Loucy (cell line): ENCODE measurements around the gene SYP.

Experiments used
- H2AFZ ChIP-seq: fragments of 200-600 bp; sonication (generic); 2 replicates; pipeline ENCODE4 v1.6.0; 2016; ENCODE audit warnings: antibody characterized with exemption, mild to moderate bottlenecking, low read length, moderate library complexity
- H3F3A ChIP-seq: fragments of 200-600 bp; 2 replicates; pipeline ENCODE4 v1.6.0; 2016; ENCODE audit warnings: antibody characterized with exemption, low read depth, mild to moderate bottlenecking
- H3K27me3 ChIP-seq: fragments of 200-600 bp; sonication (generic); 2 replicates; pipeline ENCODE4 v1.6.1; 2014; ENCODE audit warnings: low read length, mild to moderate bottlenecking; ENCODE audit not compliant: insufficient read depth, poor library complexity, severe bottlenecking
- H3K36me3 ChIP-seq: fragments of 200-600 bp; sonication (generic); 2 replicates; pipeline ENCODE4 v1.6.1; 2016; ENCODE audit warnings: low read length; ENCODE audit not compliant: insufficient read depth
- H3K4me1 ChIP-seq: fragments of 200-600 bp; sonication (generic); 2 replicates; pipeline ENCODE4 v1.5.1; 2014; ENCODE audit warnings: low read length, mild to moderate bottlenecking; ENCODE audit not compliant: insufficient read depth, poor library complexity, severe bottlenecking
- H3K4me2 ChIP-seq: fragments of 200-600 bp; sonication (generic); 2 replicates; pipeline ENCODE4 v1.6.0; 2014; ENCODE audit warnings: antibody characterized with exemption, low read length, low read depth, mild to moderate bottlenecking; ENCODE audit not compliant: poor library complexity, severe bottlenecking
- H3K4me3 ChIP-seq: fragments of 200-600 bp; sonication (generic); 2 replicates; pipeline ENCODE4 v1.5.1; 2014; ENCODE audit warnings: low read length, mild to moderate bottlenecking, mixed read lengths; ENCODE audit not compliant: poor library complexity, severe bottlenecking
- H3K79me2 ChIP-seq: fragments of 200-600 bp; sonication (generic); 2 replicates; pipeline ENCODE4 v1.6.1; 2014; ENCODE audit warnings: low read length; ENCODE audit not compliant: insufficient read depth
- H3K9ac ChIP-seq: fragments of 200-600 bp; sonication (generic); 2 replicates; pipeline ENCODE4 v1.6.0; 2014; ENCODE audit warnings: mild to moderate bottlenecking, low read depth, low read length, moderate library complexity; ENCODE audit not compliant: poor library complexity, severe bottlenecking
- H3K9me2 ChIP-seq: fragments of 200-600 bp; sonication (generic); replicated peaks from 2 replicates; pipeline ENCODE4 v1.6.1; 2016; ENCODE audit warnings: low read depth, low read length, mixed read lengths
- H3K9me3 ChIP-seq: fragments of 200-600 bp; sonication (generic); 2 replicates; pipeline ENCODE4 v1.6.1; 2014; ENCODE audit warnings: mild to moderate bottlenecking, antibody characterized with exemption, low read length, low read depth; ENCODE audit not compliant: insufficient read depth
- H4K20me1 ChIP-seq: fragments of 200-600 bp; sonication (generic); 2 replicates; pipeline ENCODE4 v1.6.0; 2014; ENCODE audit warnings: antibody characterized with exemption, low read length, mild to moderate bottlenecking; ENCODE audit not compliant: insufficient read depth, poor library complexity, severe bottlenecking
- CTCF ChIP-seq: fragments of 200-600 bp; sonication (generic); conservative IDR thresholded peaks from 2 replicates; pipeline ENCODE4 v1.5.1; 2014; ENCODE audit warnings: mild to moderate bottlenecking, antibody characterized with exemption, low read length
- EZH2phosphoT487 ChIP-seq: fragments of 200-600 bp; IDR thresholded peaks from 2 replicates; pipeline ENCODE4 v1.6.1; 2018; ENCODE audit warnings: antibody characterized with exemption, mild to moderate bottlenecking, moderate library complexity, borderline replicate concordance

The SYP gene

GRCh38 chrX:49193542-49193964 lies 6.4 kb downstream of the SYP start:
- no peaks in the 10 kb centered on the region for H3K9me2 ChIP-seq
- H3K9ac ChIP-seq: no peak overlapping the region
- TF ChIP-seq CTCF (no peak), EZH2phosphoT487 (no peak)
- H3K4me1 ChIP-seq: peaks cover 7% of the 10 kb centered on the region
- H3F3A ChIP-seq: no peaks in the 10 kb centered on the region
- H3K4me3 ChIP-seq: no peak overlapping the region
- H3K4me2 ChIP-seq: no peak overlapping the region
- no peaks in the 10 kb centered on the region for H4K20me1 ChIP-seq
- no peak overlapping the region for H2AFZ ChIP-seq
- peaks cover 6% of the 10 kb centered on the region for H3K79me2 ChIP-seq
- no peaks in the 10 kb centered on the region for H3K9me3 ChIP-seq
- no peaks in the 10 kb centered on the region for H3K27me3 ChIP-seq
- H3K36me3 ChIP-seq: no peaks in the 10 kb centered on the region

GRCh38 chrX:49192722-49193328 lies 7.2 kb downstream of the SYP start:
- no peaks in the 10 kb centered on the region for H3K9me3 ChIP-seq
- no peaks in the 10 kb centered on the region for H3K36me3 ChIP-seq
- TF ChIP-seq EZH2phosphoT487 (no peak), CTCF (peak; percentile 68)
- H3K4me2 ChIP-seq: no peak overlapping the region
- H3K9ac ChIP-seq: no peak overlapping the region
- peaks cover 7% of the 10 kb centered on the region for H3K4me1 ChIP-seq
- H2AFZ ChIP-seq: no peak overlapping the region
- H3K27me3 ChIP-seq: no peaks in the 10 kb centered on the region
- H3K4me3 ChIP-seq: no peak overlapping the region
- no peaks in the 10 kb centered on the region for H4K20me1 ChIP-seq
- H3K79me2 ChIP-seq: peaks cover 6% of the 10 kb centered on the region
- no peaks in the 10 kb centered on the region for H3K9me2 ChIP-seq
- no peaks in the 10 kb centered on the region for H3F3A ChIP-seq

GRCh38 chrX:49191574-49192011 lies 8.4 kb downstream of the SYP start:
- Histone ChIP-seq H2AFZ (0 out of 2 replicates have a peak overlapping the region, but pooled peaks have one; percentile 2), H4K20me1 (no peaks in the 10 kb centered on the region)
- TF ChIP-seq CTCF: no peak
- no peak for TF ChIP-seq EZH2phosphoT487

More at GRCh38 chrX:49191574-49192011, 8.4 kb downstream of the SYP start:
- H3F3A ChIP-seq: no peaks in the 10 kb centered on the region
- no peaks in the 10 kb centered on the region for H3K27me3 ChIP-seq
- peak overlapping the region; percentile 83 for H3K9ac ChIP-seq
- peak overlapping the region; percentile 71 for H3K4me2 ChIP-seq
- peaks cover 6% of the 10 kb centered on the region for H3K79me2 ChIP-seq
- no peaks in the 10 kb centered on the region for H3K9me3 ChIP-seq
- peak overlapping the region; percentile 83 for H3K4me3 ChIP-seq
- no peaks in the 10 kb centered on the region for H3K36me3 ChIP-seq
- peaks cover 9% of the 10 kb centered on the region for H3K4me1 ChIP-seq
- H3K9me2 ChIP-seq: no peaks in the 10 kb centered on the region
